Smooth muscle cell of trachea (primary cell): ENCODE data around the gene UBTF. TPM values are rescaled to one million over a fixed set of nuclear protein-coding genes. Genes with fewer than 3 reads are reported as not detected.

ENCODE experiments used
- total RNA-seq: library from RNA; depleted of rRNA; stranded (reverse); fragments of >200 nt; gene quantifications from 2 replicates; pipeline ENCODE4 v1.2.1, GENCODE V29; 2014

Gene UBTF
- total RNA-seq: 49.2 and 65.3 TPM in 2 replicates

GRCh38 chr17:44219616-44220212, at the start of gene UBTF:
UBTF (minus strand) TSS chr17:44219675; CDS start chr17:44218229, 1,446 bp downstream.

GRCh38 chr17:44267818-44268490, 48.5 kb upstream of the UBTF start, which contains the start of gene SLC4A1:
SLC4A1 (minus strand) TSS chr17:44268135; CDS start chr17:44262866, 5,269 bp downstream.

GRCh38 chr17:44199553-44200477, 19.7 kb downstream of the UBTF start, which contains the start of gene ATXN7L3:
ATXN7L3 (minus strand) TSS chr17:44199884; CDS start chr17:44198070, 1,814 bp downstream.

GRCh38 chr17:44186307-44187130, 33.0 kb downstream of the UBTF start, which contains the start of gene TMUB2:
TMUB2 (plus strand) TSS chr17:44186972; CDS start chr17:44187709, 737 bp downstream.

GRCh38 chr17:44170499-44171201, 48.8 kb downstream of the UBTF start, which contains the start of gene ASB16:
ASB16 (plus strand) TSS chr17:44170704; CDS start chr17:44170790, 86 bp downstream.

Other genes with a start within 250 kb of the UBTF start
- 3.5 and 5.1 TPM in 2 replicates for gene NAGS, start 215.1 kb downstream of the UBTF start, total RNA-seq
- 97.4 and 114 TPM in 2 replicates for gene TMEM101, start 204.7 kb downstream of the UBTF start, total RNA-seq
- 32.4 and 43.7 TPM in 2 replicates for gene LSM12, start 153.0 kb downstream of the UBTF start, total RNA-seq
- gene G6PC3, start 148.9 kb downstream of the UBTF start, total RNA-seq: 28.2 and 30.1 TPM in 2 replicates
- 94.8 and 138 TPM in 2 replicates for gene HDAC5, start 96.0 kb downstream of the UBTF start, total RNA-seq
- 0.83 and 4.7 TPM in 2 replicates for gene HROB, start 77.7 kb downstream of the UBTF start, total RNA-seq
- 0.33 and 0.73 TPM in 2 replicates for gene ASB16, start 49.0 kb downstream of the UBTF start, total RNA-seq
- 33.2 and 43.3 TPM in 2 replicates for gene TMUB2, start 32.7 kb downstream of the UBTF start, total RNA-seq
- 34.9 and 45.3 TPM in 2 replicates for gene ATXN7L3, start 19.8 kb downstream of the UBTF start, total RNA-seq
- not detected in 2 replicates for gene SLC4A1, start 48.5 kb upstream of the UBTF start, total RNA-seq
- gene RUNDC3A, start 88.9 kb upstream of the UBTF start, total RNA-seq: 0.99 TPM in 1 of 2 replicates, not detected in the other
- 68.8 and 99.9 TPM in 2 replicates for gene SLC25A39, start 105.1 kb upstream of the UBTF start, total RNA-seq
- gene GRN, start 125.6 kb upstream of the UBTF start, total RNA-seq: 246 and 1,457 TPM in 2 replicates
- gene FAM171A2, start 144.2 kb upstream of the UBTF start, total RNA-seq: 3.5 and 15.2 TPM in 2 replicates
- gene ITGA2B, start 170.0 kb upstream of the UBTF start, total RNA-seq: 0.15 and 0.66 TPM in 2 replicates